Ovary (tissue), 9 donors: ENCODE data around the gene IL6. TPM values are rescaled to one million over a fixed set of nuclear protein-coding genes. Genes with fewer than 3 reads are reported as not detected.

Source experiments
- DNase-seq, 5 donors: peaks; one replicate each; pipeline ENCODE4 v3.0.0-alpha.2; 2019 to 2020
- H3K27ac ChIP-seq, 2 donors: fragments of 200-600 bp; one replicate each; pipeline versions ENCODE4 v1.5.1 to v1.8.0; 2019 to 2022
- H3K27me3 ChIP-seq: fragments of 200-600 bp; one replicate; pipeline ENCODE4 v1.8.0; 2022
- H3K36me3 ChIP-seq: fragments of 200-600 bp; sonication (generic); one replicate; pipeline ENCODE4 v1.5.1; 2019
- H3K4me1 ChIP-seq: one replicate; pipeline ENCODE4 v1.8.1; 2013; ENCODE audit warnings: mild to moderate bottlenecking, moderate library complexity; ENCODE audit not compliant: insufficient read depth
- H3K4me3 ChIP-seq: fragments of 200-600 bp; sonication (generic); one replicate; pipeline ENCODE4 v1.5.1; 2017
- H3K9me3 ChIP-seq, 2 donors: fragments of 200-600 bp in 1 of 2; sonication (generic) in 1 of 2; one replicate each; pipeline versions ENCODE4 v1.5.1 to v1.8.1; 2013 to 2019; ENCODE audit warnings: mild to moderate bottlenecking in 1 of 2, moderate library complexity in 1 of 2
- EP300 ChIP-seq: sonication (generic); formaldehyde crosslinking; IDR thresholded peaks from one replicate; pipeline ENCODE4 v1.6.1; 2017; ENCODE audit warnings: antibody characterized with exemption
- POLR2A ChIP-seq: fragments of 450-650 bp; IDR thresholded peaks from one replicate; pipeline ENCODE4 v1.6.1; 2017; ENCODE audit warnings: antibody characterized with exemption, mild to moderate bottlenecking, moderate library complexity
- whole genome bisulfite sequencing, 3 donors: extraction: QIAGEN DNeasy Blood & Tissue Kit in 1 of 3; methylation state at CpG; one replicate each; pipeline versions ENCODE4 v1.1.5 to v1.1.7; 2013 to 2017; 5-methylcytosine and 5-hydroxymethylcytosine counted together
- intact Hi-C, 4 donors: fragments of 100-400 bp; cut with DNase I; formaldehyde crosslinking; loops; one replicate each; pipeline versions ENCODE4 v1.11.0 to v1.15.1; 2022 to 2023
- polyA plus RNA-seq, 2 donors: library from polyadenylated mRNA; stranded (reverse); fragments of 200-250 nt in 1 of 2; fragments of 350-450 nt in 1 of 2; fragmentation: Illumina TruSeq in 1 of 2; extraction: RNeasy Lipid Tissue Mini Kit (QIAGEN cat#74804) in 1 of 2; gene quantifications; one replicate each; pipeline ENCODE4 v1.2.3, GENCODE V29; 2013 to 2014
- total RNA-seq, 7 donors: library from RNA; depleted of rRNA in 2 of 7; stranded (reverse); fragments of >200 nt in 2 of 7; fragmentation: NEBNext Ultra II Directional in 3 of 7; extraction: Animal tissue kit (Norgen Biotek cat#: 25700) in 3 of 7; gene quantifications; one replicate each; pipeline versions ENCODE4 v1.1.0 to v1.2.4, GENCODE V29; 2016 to 2023
- TF ChIP-seq, protein P1 (sequence below), 3 donors: fragments of 450-650 bp in 2 of 3; fragments of 200-600 bp in 1 of 3; IDR thresholded peaks; one replicate each; pipeline versions ENCODE4 v1.5.1 to v1.8.0; 2016 to 2022; ENCODE audit warnings: antibody characterized with exemption in 3 of 3, mild to moderate bottlenecking in 1 of 3
- donor health status: DM: no; HTN: no; CAD: no; lungs with moderate emphysema.
- donor health status: DM: no; HTN: no; CAD: no.
- donor health status: Bipolar disorder and iron deficiency.
- donor health status: DM: yes; HTN: yes; CAD: no.
- donor health status: DM: no; HTN: no; CAD: no.
- donor health status: DM: yes; HTN: yes; CAD: no.

The IL6 gene
- total and polyA plus RNA-seq, 9 donors, result 0.62 to 15.5 (median 4.9) TPM; not detected in 1

DNA sequence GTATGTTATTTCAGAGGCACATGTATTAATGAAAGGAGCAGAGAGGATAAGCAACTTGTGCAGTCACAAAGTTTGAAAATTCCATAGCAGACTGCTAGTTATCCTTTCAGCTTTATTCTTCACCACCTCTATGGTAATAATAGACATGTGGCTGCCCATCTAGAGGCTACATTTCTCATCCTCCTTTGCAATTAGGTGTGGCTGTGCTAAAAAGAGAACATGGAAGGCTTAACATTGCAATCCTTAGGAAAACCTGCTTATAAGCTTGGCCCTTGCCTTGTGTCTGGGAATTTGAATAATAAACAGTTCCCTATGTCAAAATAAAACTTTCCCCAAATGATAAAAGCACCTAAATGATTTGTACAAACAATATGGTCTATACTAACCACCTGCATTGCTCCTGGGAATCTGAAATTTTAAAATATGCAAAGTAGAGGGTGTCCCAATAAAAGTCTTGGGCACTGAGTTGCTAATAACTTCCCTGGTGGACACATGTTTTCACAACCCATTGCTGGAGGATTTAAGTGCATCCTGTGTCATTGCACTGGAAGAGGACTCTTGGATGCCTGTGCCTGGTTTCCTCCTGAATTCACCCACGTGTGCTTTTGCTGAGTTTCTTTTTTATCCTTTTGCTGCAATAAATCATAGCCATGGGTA lies 30.5 kb downstream of the IL6 start:
- Histone ChIP-seq H3K27me3 (no peaks in the 10 kb centered on the region), H3K9me3 (no peaks in the 10 kb centered on the region), H3K4me3 (no peak overlapping the region), H3K27ac (no peak overlapping the region), H3K4me1 (no peaks in the 10 kb centered on the region), H3K36me3 (no peaks in the 10 kb centered on the region)
- 11 to 23% (median 12%) methylated on average over 1 of the region's 1 CpG for WGBS, 3 donors
- intact Hi-C loops, result no loop called here
- no peak for DNase-seq
- TF ChIP-seq POLR2A (no peak), EP300 (no peak)
- TF ChIP-seq, protein P1, sequence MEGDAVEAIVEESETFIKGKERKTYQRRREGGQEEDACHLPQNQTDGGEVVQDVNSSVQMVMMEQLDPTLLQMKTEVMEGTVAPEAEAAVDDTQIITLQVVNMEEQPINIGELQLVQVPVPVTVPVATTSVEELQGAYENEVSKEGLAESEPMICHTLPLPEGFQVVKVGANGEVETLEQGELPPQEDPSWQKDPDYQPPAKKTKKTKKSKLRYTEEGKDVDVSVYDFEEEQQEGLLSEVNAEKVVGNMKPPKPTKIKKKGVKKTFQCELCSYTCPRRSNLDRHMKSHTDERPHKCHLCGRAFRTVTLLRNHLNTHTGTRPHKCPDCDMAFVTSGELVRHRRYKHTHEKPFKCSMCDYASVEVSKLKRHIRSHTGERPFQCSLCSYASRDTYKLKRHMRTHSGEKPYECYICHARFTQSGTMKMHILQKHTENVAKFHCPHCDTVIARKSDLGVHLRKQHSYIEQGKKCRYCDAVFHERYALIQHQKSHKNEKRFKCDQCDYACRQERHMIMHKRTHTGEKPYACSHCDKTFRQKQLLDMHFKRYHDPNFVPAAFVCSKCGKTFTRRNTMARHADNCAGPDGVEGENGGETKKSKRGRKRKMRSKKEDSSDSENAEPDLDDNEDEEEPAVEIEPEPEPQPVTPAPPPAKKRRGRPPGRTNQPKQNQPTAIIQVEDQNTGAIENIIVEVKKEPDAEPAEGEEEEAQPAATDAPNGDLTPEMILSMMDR (IDR thresholded peaks at IDR 0.05), result no peak

DNA sequence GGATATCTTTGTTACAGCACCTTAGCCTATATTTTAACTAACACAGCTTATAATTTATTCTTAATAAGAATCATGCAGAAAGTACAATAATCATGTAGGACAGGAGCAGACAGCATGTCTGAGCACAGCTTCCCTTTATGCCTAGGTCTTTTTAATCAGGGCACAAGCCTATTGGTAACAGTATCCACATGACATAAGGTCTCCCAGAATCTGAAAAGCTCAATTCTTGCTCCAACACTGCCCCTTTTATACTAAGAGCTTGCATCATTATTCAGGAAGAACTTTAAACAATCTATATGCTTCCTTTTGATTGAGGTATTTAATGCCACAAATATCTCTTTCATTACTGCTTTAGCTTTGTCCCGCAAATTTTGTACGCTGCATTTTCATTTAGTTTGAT lies 31.6 kb downstream of the IL6 start:
- no peak overlapping the region for H3K27ac ChIP-seq
- 90 to 95% (median 94%) methylated on average over 2 of the region's 2 CpGs for WGBS, 3 donors
- intact Hi-C loops, result no loop called here
- no peaks in the 10 kb centered on the region for H3K4me1 ChIP-seq
- no peak overlapping the region for H3K4me3 ChIP-seq
- no peak for DNase-seq
- no peaks in the 10 kb centered on the region for H3K27me3 ChIP-seq
- no peaks in the 10 kb centered on the region for H3K36me3 ChIP-seq
- no peak for TF ChIP-seq POLR2A
- TF ChIP-seq, protein P1 (IDR thresholded peaks at IDR 0.05), result no peak
- no peak for TF ChIP-seq EP300
- H3K9me3 ChIP-seq, result no peaks in the 10 kb centered on the region

DNA sequence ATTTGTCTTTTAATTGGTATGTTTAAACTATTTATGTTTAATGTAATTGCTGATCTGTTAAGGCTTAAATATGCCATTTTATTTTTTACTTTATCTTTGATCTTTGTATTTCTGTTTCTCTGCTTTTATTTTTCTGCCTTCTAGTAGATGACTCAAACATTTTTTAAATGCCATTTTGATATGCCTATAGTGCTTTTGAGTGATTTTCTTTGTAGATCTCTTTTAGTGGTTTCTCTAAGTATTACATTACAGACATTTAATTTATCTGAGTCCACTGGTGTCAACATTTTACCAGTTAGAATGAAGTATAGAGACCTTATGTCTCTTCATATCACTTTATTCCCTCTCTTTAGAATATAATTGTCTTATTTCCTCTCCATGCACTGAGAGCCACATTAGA lies 32.7 kb downstream of the IL6 start:
- TF ChIP-seq POLR2A (no peak), EP300 (no peak)
- TF ChIP-seq, protein P1 (IDR thresholded peaks at IDR 0.05), result no peak
- DNase-seq, result no peak
- Histone ChIP-seq H3K36me3 (no peaks in the 10 kb centered on the region), H3K27me3 (no peaks in the 10 kb centered on the region), H3K4me1 (no peaks in the 10 kb centered on the region), H3K27ac (no peak overlapping the region), H3K9me3 (no peaks in the 10 kb centered on the region), H3K4me3 (no peak overlapping the region)
- intact Hi-C loops, result no loop called here

DNA sequence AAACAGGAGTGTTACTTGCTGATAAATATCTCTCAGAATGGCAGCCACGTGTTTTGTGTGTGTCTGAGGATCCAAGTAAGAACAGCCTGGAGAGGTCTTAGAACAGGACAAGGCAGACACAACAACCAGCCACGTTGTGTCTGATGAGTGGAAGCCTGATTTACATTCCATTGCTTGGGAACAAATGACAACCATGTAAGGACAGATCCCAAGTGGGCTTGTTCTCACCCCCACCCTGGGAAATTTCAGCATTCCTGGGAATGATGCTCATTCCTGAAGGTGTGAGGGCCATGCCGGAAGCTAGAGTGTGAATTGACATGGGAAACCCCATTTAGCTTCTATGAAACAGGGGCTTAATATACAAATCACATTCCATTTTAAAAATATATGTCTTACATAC lies 35.9 kb downstream of the IL6 start:
- TF ChIP-seq POLR2A (no peak), EP300 (no peak)
- TF ChIP-seq, protein P1 (IDR thresholded peaks at IDR 0.05), result no peak
- Histone ChIP-seq H3K27me3 (no peaks in the 10 kb centered on the region), H3K4me1 (no peaks in the 10 kb centered on the region), H3K4me3 (no peak overlapping the region), H3K27ac (no peak overlapping the region), H3K36me3 (no peaks in the 10 kb centered on the region), H3K9me3 (no peaks in the 10 kb centered on the region)
- no peak for DNase-seq
- intact Hi-C loops, result no loop called here
- WGBS, 3 donors, result 48 to 57% (median 53%) methylated on average over 3 of the region's 3 CpGs
